GM11168 (cell line): ENCODE results near the gene PCDH20.

Source experiments
- in situ Hi-C: fragments of 300-500 bp; cut with MboI; formaldehyde crosslinking; loops from one replicate; pipeline ENCODE4 v1.12.0; 2022; ENCODE audit warnings: low sequenced_read_pairs; ENCODE audit not compliant: unreplicated experiment

Gene PCDH20

GRCh38 chr13:61362522-61362921 is 53.1 kb downstream of the PCDH20 start:
- in situ Hi-C loops = no loop called here
